ENCODE measurements around the gene ING2. TPM values are rescaled to one million over a fixed set of nuclear protein-coding genes. Genes with fewer than 3 reads are reported as not detected.

The ING2 gene
- total and polyA plus RNA-seq, 10 of the 15 experiments (the other 5 are each of a cell fraction or from before 2014, with no cell fraction given) = 3.3 to 16.1 (median 10.9) TPM

DNA sequence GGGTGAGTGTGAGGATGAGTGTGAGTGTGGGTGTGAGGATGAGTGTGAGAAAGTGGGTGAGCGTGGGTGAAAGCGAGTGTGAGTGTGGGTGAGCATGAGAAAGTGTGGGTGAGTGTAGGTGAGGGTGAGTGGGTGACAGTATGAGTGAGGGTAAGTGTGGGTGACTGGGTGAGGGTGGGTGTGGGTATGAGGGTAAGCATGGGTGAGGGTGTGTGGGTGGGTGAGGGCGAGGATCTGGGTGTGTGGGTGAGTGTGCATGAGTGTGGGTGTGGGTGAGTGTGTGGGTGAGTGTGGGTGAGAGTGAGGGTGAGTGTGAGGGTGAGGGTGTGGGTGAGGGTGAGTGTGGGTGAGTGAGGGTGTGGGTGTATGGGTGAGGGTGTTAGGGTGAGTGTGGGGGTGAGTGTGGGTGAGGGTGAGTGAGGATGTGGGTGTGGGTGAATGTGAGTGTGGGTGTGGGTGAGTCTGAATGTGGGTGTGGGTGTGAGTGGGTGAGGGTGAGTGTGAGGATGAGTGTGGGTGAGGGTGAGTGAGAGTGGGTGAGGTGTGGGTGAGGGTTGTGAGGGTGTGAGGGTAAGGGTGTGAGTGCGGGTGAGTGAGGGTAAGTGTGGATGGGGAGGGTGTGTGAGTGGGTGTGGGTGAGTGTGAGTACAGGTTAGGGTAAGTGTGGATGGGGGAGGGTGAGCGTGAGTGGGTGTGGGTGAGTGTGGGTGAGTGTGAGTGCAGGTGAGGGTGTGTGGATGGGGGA, 48.9 kb downstream of the ING2 start:
- 61% methylated on average over 4 of the region's 5 CpGs for WGBS (ENCODE audit: insufficient coverage, insufficient replicate concordance, low lambda C conversion rate, missing lambda C conversion rate)
- ATAC-seq = no peak
- Histone ChIP-seq H3K36me3 (ENCODE audit: control insufficient read depth in 2 of 2, insufficient read depth in 2 of 2, low read length in 1 of 2) (no peaks in the 10 kb centered on the region), H3K27ac (ENCODE audit: control insufficient read depth, insufficient read depth) (no peak overlapping the region), H3K9ac (ENCODE audit: control insufficient read depth, insufficient read depth, low read length) (no peak overlapping the region), H3K4me1 (ENCODE audit: control insufficient read depth, insufficient read depth, low read length) (no peaks in the 10 kb centered on the region), H3K4me2 (ENCODE audit: control insufficient read depth, insufficient read depth) (no peak overlapping the region), H4K20me1 (ENCODE audit: control insufficient read depth, insufficient read depth) (no peaks in the 10 kb centered on the region), H2AFZ (ENCODE audit: control insufficient read depth, low read depth, low read length) (no peak overlapping the region), H3K27me3 (replicated peaks in 1 of 2; ENCODE audit: control insufficient read depth in 2 of 2, insufficient read depth in 2 of 2, low read length in 1 of 2) (no peaks in the 10 kb centered on the region), H3K79me2 (ENCODE audit: control insufficient read depth, insufficient read depth, low read length) (no peaks in the 10 kb centered on the region), H3K4me3 (no peak overlapping the region), H3K9me3 (replicated peaks; ENCODE audit: control insufficient read depth, insufficient read depth, low read length) (no peaks in the 10 kb centered on the region; the same call in 2 of the 3 replicates)
- no peak for DNase-seq (ENCODE audit: low read depth, low spot score)
- intact Hi-C loops (cut with micrococcal nuclease; ENCODE audit: unreplicated experiment) = no loop called here
- TF ChIP-seq KAT2A (conservative IDR thresholded peaks at IDR 0.05; ENCODE audit: control insufficient read depth, low read depth, low read length) = no peak
- ChIA-PET POLR2A (no interaction called here), RAD21 (ENCODE audit: unreplicated experiment) (no interaction called here), CTCF (no interaction called here), SMC1A (ENCODE audit: uncharacterized antibody, unreplicated experiment) (no interaction called here)
- BruUV-seq (replicated peaks) = no TSS peak
- FAIRE-seq = no peak
- in situ Hi-C loops (cut with MboI) = no loop called here

- Histone ChIP-seq H3K79me2 (ENCODE audit: control insufficient read depth, insufficient read depth, low read length) (no peaks in the 10 kb centered on the region), H3K4me2 (ENCODE audit: control insufficient read depth, insufficient read depth) (no peak overlapping the region), H4K20me1 (ENCODE audit: control insufficient read depth, insufficient read depth) (no peaks in the 10 kb centered on the region), H3K36me3 (ENCODE audit: control insufficient read depth in 2 of 2, insufficient read depth in 2 of 2, low read length in 1 of 2) (no peaks in the 10 kb centered on the region), H3K27me3 (replicated peaks in 1 of 2; ENCODE audit: control insufficient read depth in 2 of 2, insufficient read depth in 2 of 2, low read length in 1 of 2) (no peaks in the 10 kb centered on the region), H3K9ac (ENCODE audit: control insufficient read depth, insufficient read depth, low read length) (no peak overlapping the region), H3K4me1 (ENCODE audit: control insufficient read depth, insufficient read depth, low read length) (no peaks in the 10 kb centered on the region), H3K4me3 (no peak overlapping the region), H3K9me3 (replicated peaks; ENCODE audit: control insufficient read depth, insufficient read depth, low read length) (no peaks in the 10 kb centered on the region; the same call in 2 of the 3 replicates), H2AFZ (ENCODE audit: control insufficient read depth, low read depth, low read length) (no peak overlapping the region), H3K27ac (ENCODE audit: control insufficient read depth, insufficient read depth) (no peak overlapping the region)
- WGBS (ENCODE audit: insufficient coverage, insufficient replicate concordance, low lambda C conversion rate, missing lambda C conversion rate) = 76% methylated on average over 5 of the region's 6 CpGs
- ATAC-seq = no peak
- no peak for FAIRE-seq
- ChIA-PET CTCF (no interaction called here), SMC1A (ENCODE audit: uncharacterized antibody, unreplicated experiment) (no interaction called here), RAD21 (ENCODE audit: unreplicated experiment) (no interaction called here), POLR2A (no interaction called here)
- in situ Hi-C loops (cut with MboI) = no loop called here
- no peak for DNase-seq (ENCODE audit: low read depth, low spot score)
- intact Hi-C loops (cut with micrococcal nuclease; ENCODE audit: unreplicated experiment) = no loop called here
- no TSS peak for BruUV-seq (replicated peaks)
- TF ChIP-seq FOXM1 (IDR thresholded peaks at IDR 0.05; ENCODE audit: low read depth, low read length) (no peak), NFYA (IDR thresholded peaks at IDR 0.05; ENCODE audit: borderline replicate concordance, low read depth, low read length) (no peak), WRNIP1 (IDR thresholded peaks at IDR 0.05; ENCODE audit: borderline replicate concordance, low read depth, low read length) (no peak), POU2F2 (IDR thresholded peaks at IDR 0.05; ENCODE audit: borderline replicate concordance, low read depth, low read length) (no peak), RAD21 (IDR thresholded peaks at IDR 0.05; ENCODE audit: insufficient read depth, low read depth, low read length) (no peak), FOS (IDR thresholded peaks at IDR 0.05; ENCODE audit: borderline replicate concordance, extremely low read depth, insufficient read length) (no peak), PAX5 (IDR thresholded peaks at IDR 0.05; ENCODE audit: borderline replicate concordance, low read depth, low read length) (no peak), BRCA1 (IDR thresholded peaks at IDR 0.05; ENCODE audit: low read depth, low read length) (no peak), SREBF2 (IDR thresholded peaks at IDR 0.05; ENCODE audit: low read length) (no peak), STAT3 (IDR thresholded peaks at IDR 0.05; ENCODE audit: low read depth, low read length) (no peak), SPI1 (IDR thresholded peaks at IDR 0.05; ENCODE audit: borderline replicate concordance, insufficient read depth, low read depth, low read length) (no peak), SRF (IDR thresholded peaks at IDR 0.05; ENCODE audit: low read depth in 2 of 2, low read length in 2 of 2) (no peak)
- TF ChIP-seq, protein P1, sequence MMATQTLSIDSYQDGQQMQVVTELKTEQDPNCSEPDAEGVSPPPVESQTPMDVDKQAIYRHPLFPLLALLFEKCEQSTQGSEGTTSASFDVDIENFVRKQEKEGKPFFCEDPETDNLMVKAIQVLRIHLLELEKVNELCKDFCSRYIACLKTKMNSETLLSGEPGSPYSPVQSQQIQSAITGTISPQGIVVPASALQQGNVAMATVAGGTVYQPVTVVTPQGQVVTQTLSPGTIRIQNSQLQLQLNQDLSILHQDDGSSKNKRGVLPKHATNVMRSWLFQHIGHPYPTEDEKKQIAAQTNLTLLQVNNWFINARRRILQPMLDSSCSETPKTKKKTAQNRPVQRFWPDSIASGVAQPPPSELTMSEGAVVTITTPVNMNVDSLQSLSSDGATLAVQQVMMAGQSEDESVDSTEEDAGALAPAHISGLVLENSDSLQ (IDR thresholded peaks at IDR 0.05) = no peak
Measured at GRCh38 chr4:183554346-183554686, 49.5 kb downstream of the ING2 start.
